Cardiac fibroblast (primary cell): ENCODE measurements around the gene OR51A4.

Experiments
- DNase-seq, 2 donors: peaks; one replicate each; pipeline versions ENCODE4 v3.0.0 to v3.0.0-alpha.2; 2010; ENCODE audit warnings: low read depth in 2 of 2
- H3K4me3 ChIP-seq, 2 donors: replicated peaks in 1 of 2; 1 replicate in 1 of 2; 2 replicates in 1 of 2; pipeline ENCODE4 v1.5.1; 2011; ENCODE audit warnings: low read depth in 2 of 2, low read length in 2 of 2, mild to moderate bottlenecking in 2 of 2, moderate library complexity in 1 of 2
- CTCF ChIP-seq: IDR thresholded peaks from one replicate; pipeline ENCODE4 v1.5.1; 2011; ENCODE audit warnings: low read depth, mild to moderate bottlenecking, low read length, inconsistent platforms

OR51A4 gene

GRCh38 chr11:4924239-4924638, 23.2 kb downstream of the OR51A4 start, which contains the start of gene OR51G1:
Gene OR51G1 (minus strand): TSS chr11:4924339. CDS start chr11:4924339, 0 bp downstream.
- no peak within 1 kb of the TSS for H3K4me3 ChIP-seq
- no peak for TF ChIP-seq CTCF

GRCh38 chr11:4922304-4922703, 25.1 kb downstream of the OR51A4 start:
- no peak for DNase-seq
- no peak for TF ChIP-seq CTCF
- H3K4me3 ChIP-seq, result no peak overlapping the region

More at GRCh38 chr11:4924239-4924638, 23.2 kb downstream of the OR51A4 start, which contains the start of gene OR51G1:
- DNase-seq, result no peak

- H3K4me3 ChIP-seq, result no peak overlapping the region
- no peak for TF ChIP-seq CTCF
- no peak for DNase-seq
Observed at GRCh38 chr11:4921796-4922195, 25.6 kb downstream of the OR51A4 start.

GRCh38 chr11:4919250-4919649, 28.2 kb downstream of the OR51A4 start, which contains the start of gene OR51G2:
Gene OR51G2 (minus strand): TSS chr11:4919350. CDS start chr11:4915663, 3,687 bp downstream.
- H3K4me3 ChIP-seq, result no peak within 1 kb of the TSS
- DNase-seq, result no peak
- no peak for TF ChIP-seq CTCF

- no peak for TF ChIP-seq CTCF
- no peak for DNase-seq
Observed at GRCh38 chr11:4916581-4916980, 30.8 kb downstream of the OR51A4 start.

GRCh38 chr11:4903484-4903883, 43.9 kb downstream of the OR51A4 start, which contains the start of gene OR51A7:
Gene OR51A7 (plus strand): TSS chr11:4903783. CDS start chr11:4907370, 3,587 bp downstream.
- no peak within 1 kb of the TSS for H3K4me3 ChIP-seq
- no peak for DNase-seq
- TF ChIP-seq CTCF, result no peak

More at GRCh38 chr11:4916581-4916980, 30.8 kb downstream of the OR51A4 start:
- H3K4me3 ChIP-seq, result no peak overlapping the region
